ENCODE data around the gene KCNH2.

Gene KCNH2

GRCh38 chr7:151011097-151011409, 32.9 kb upstream of the KCNH2 start:
- H3K9me3 ChIP-seq (ENCODE audit: control insufficient read depth in 1 of 2, low read length in 2 of 2) = no peaks in the 10 kb centered on the region
- peaks cover 10% of the 10 kb centered on the region for H3K27me3 ChIP-seq (ENCODE audit: low read depth, low read length)
- no peaks in the 10 kb centered on the region for H3K36me3 ChIP-seq (ENCODE audit: control insufficient read depth in 1 of 2, insufficient read depth in 2 of 2, low read length in 2 of 2)
- no peak overlapping the region for H3K27ac ChIP-seq (ENCODE audit: low read length)
- peaks cover 6 to 36% of the 10 kb centered on the region in 2 donors for H3K4me1 ChIP-seq (ENCODE audit: control insufficient read depth in 1 of 2, insufficient read depth in 2 of 2, low read length in 2 of 2)
- H3K4me3 ChIP-seq (ENCODE audit: low read depth in 1 of 2, low read length in 2 of 2) = no peak overlapping the region

GRCh38 chr7:151010307-151011096, 32.4 kb upstream of the KCNH2 start:
- Histone ChIP-seq H3K4me3 (ENCODE audit: low read depth in 1 of 2, low read length in 2 of 2) (no peak overlapping the region), H3K4me1 (ENCODE audit: control insufficient read depth in 1 of 2, insufficient read depth in 2 of 2, low read length in 2 of 2) (peaks cover 6 to 36% of the 10 kb centered on the region in 2 donors), H3K27ac (ENCODE audit: low read length) (no peak overlapping the region), H3K36me3 (ENCODE audit: control insufficient read depth in 1 of 2, insufficient read depth in 2 of 2, low read length in 2 of 2) (no peaks in the 10 kb centered on the region), H3K9me3 (ENCODE audit: control insufficient read depth in 1 of 2, low read length in 2 of 2) (no peaks in the 10 kb centered on the region), H3K27me3 (ENCODE audit: low read depth, low read length) (peaks cover 7% of the 10 kb centered on the region)

DNA sequence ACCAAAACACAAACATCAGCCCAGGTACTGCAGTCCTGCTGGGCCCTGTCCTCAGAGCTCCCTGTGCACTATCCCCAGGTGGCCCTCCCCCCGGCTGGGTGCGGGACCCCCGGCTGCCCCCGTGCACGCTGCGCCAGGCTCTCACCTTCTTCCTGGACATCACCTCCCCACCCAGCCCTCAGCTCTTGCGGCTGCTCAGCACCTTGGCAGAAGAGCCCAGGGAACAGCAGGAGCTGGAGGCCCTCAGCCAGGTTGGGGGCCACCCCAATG, 31.9 kb upstream of the KCNH2 start:
- Histone ChIP-seq H3K9me3 (ENCODE audit: control insufficient read depth in 1 of 2, low read length in 2 of 2) (no peaks in the 10 kb centered on the region), H3K4me1 (ENCODE audit: control insufficient read depth in 1 of 2, insufficient read depth in 2 of 2, low read length in 2 of 2) (peaks cover 6 to 36% of the 10 kb centered on the region in 2 donors), H3K27me3 (ENCODE audit: low read depth, low read length) (peaks cover 5% of the 10 kb centered on the region), H3K36me3 (ENCODE audit: control insufficient read depth in 1 of 2, insufficient read depth in 2 of 2, low read length in 2 of 2) (no peaks in the 10 kb centered on the region), H3K27ac (ENCODE audit: low read length) (no peak overlapping the region), H3K4me3 (ENCODE audit: low read depth in 1 of 2, low read length in 2 of 2) (no peak overlapping the region)

DNA sequence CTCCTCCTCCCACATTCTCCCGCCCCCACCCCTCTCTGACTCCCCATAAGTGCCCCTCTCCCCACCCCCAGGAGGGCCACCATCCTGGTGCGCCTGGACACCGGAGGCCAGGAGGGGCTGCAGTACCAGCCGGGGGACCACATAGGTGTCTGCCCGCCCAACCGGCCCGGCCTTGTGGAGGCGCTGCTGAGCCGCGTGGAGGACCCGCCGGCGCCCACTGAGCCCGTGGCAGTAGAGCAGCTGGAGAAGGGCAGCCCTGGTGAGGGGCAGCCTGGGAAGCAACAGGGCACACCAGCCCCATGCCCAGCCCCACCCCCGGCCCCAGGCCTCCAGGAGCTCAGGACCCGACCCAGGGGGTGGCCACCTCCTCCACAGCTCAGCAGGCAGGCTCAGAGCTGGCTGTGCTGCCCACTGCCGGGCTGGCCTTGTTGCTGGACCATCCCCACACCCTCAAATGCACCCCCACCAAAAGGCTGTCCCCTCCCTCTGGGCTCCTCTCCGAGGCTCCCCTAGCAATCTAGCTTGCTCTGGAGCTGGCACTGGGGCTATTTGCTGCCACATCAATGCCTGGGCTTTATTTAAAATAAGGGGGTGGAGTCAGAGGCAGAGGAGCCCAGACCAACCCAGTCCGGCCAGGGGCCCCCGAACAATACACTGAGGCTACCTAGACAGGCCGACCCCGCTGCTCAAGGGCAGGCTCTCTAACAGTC, 31.4 kb upstream of the KCNH2 start:
- no peaks in the 10 kb centered on the region for H3K9me3 ChIP-seq (ENCODE audit: control insufficient read depth in 1 of 2, low read length in 2 of 2)
- peaks cover 6 to 36% of the 10 kb centered on the region in 2 donors for H3K4me1 ChIP-seq (ENCODE audit: control insufficient read depth in 1 of 2, insufficient read depth in 2 of 2, low read length in 2 of 2)
- peaks cover 5% of the 10 kb centered on the region for H3K27me3 ChIP-seq (ENCODE audit: low read depth, low read length)
- no peaks in the 10 kb centered on the region for H3K36me3 ChIP-seq (ENCODE audit: control insufficient read depth in 1 of 2, insufficient read depth in 2 of 2, low read length in 2 of 2)
- H3K27ac ChIP-seq (ENCODE audit: low read length) = no peak overlapping the region
- no peak overlapping the region for H3K4me3 ChIP-seq (ENCODE audit: low read depth in 1 of 2, low read length in 2 of 2)

DNA sequence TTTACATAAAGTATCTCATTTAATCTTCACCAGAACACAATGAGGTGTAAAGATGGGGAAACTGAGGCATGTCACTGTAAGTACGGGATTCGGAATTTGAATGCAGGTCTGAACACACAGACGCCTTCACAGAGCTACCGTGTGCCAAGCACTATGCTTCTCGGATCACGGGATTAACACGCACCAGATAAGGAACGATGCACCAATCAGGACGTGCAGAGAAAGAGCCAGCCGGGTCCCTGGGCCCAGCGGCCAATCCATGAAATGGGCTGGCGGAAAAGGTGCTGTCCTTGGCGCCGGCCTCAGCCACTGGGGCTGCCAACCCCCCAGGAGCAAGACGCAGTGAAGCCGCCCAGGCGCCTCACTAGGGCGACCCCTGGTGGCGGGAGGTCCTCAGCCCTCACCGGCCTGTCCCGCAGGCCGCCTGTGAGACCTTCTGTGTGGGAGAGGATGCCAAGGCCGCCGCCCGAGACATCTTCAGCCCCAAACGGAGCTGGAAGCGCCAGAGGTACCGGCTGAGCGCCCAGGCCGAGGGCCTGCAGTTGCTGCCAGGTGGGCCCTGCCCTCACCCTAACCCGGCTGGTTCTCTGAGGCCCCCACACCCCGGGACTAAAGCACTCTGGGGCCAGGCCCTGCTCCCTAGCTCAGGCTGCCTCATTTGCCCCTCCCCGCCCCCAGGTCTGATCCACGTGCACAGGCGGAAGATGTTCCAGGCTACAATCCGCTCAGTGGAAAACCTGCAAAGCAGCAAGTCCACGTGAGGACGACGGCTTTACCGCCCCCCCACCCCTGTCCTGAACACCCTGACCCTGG, 30.6 kb upstream of the KCNH2 start:
- no peaks in the 10 kb centered on the region for H3K9me3 ChIP-seq (ENCODE audit: control insufficient read depth in 1 of 2, low read length in 2 of 2)
- peaks cover 6 to 31% of the 10 kb centered on the region in 2 donors for H3K4me1 ChIP-seq (ENCODE audit: control insufficient read depth in 1 of 2, insufficient read depth in 2 of 2, low read length in 2 of 2)
- H3K27ac ChIP-seq (ENCODE audit: low read length) = no peak overlapping the region
- peaks cover 5% of the 10 kb centered on the region for H3K27me3 ChIP-seq (ENCODE audit: low read depth, low read length)
- H3K4me3 ChIP-seq (ENCODE audit: low read depth in 1 of 2, low read length in 2 of 2) = peak overlapping the region; percentile 21 to 47
- no peaks in the 10 kb centered on the region for H3K36me3 ChIP-seq (ENCODE audit: control insufficient read depth in 1 of 2, insufficient read depth in 2 of 2, low read length in 2 of 2)

GRCh38 chr7:151008143-151008510, 30.0 kb upstream of the KCNH2 start:
- H3K36me3 ChIP-seq (ENCODE audit: control insufficient read depth in 1 of 2, insufficient read depth in 2 of 2, low read length in 2 of 2) = no peaks in the 10 kb centered on the region
- peaks cover 6 to 25% of the 10 kb centered on the region in 2 donors for H3K4me1 ChIP-seq (ENCODE audit: control insufficient read depth in 1 of 2, insufficient read depth in 2 of 2, low read length in 2 of 2)
- H3K27ac ChIP-seq (ENCODE audit: low read length) = no peak overlapping the region
- H3K27me3 ChIP-seq (ENCODE audit: low read depth, low read length) = peaks cover 5% of the 10 kb centered on the region
- H3K9me3 ChIP-seq (ENCODE audit: control insufficient read depth in 1 of 2, low read length in 2 of 2) = no peaks in the 10 kb centered on the region
- peak overlapping the region; percentile 21 to 47 for H3K4me3 ChIP-seq (ENCODE audit: low read depth in 1 of 2, low read length in 2 of 2)

DNA sequence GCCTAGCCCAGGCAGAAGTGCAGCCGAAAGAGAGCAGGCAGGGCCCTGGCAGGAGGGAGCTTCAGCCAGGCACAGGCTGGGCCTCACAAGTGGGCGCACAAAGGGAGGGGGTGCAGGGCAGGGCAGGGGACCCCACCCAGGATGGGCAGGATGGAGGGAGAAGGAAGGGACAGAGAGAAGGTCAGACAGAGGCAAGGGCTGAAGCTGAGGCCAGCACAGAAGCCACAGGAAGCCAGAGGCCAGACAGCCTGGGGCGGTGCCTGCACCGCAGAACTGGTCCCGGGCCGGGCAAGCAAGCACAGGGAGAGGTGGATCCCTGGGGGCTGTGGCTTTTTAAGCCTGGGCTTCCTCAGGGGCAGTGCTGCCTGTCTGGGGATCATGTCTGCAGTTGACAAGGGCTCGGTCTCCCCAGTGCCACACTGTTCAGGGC, 29.4 kb upstream of the KCNH2 start:
- H3K27me3 ChIP-seq (ENCODE audit: low read depth, low read length) = peaks cover 4% of the 10 kb centered on the region
- H3K4me3 ChIP-seq (ENCODE audit: low read depth in 1 of 2, low read length in 2 of 2) = no peak overlapping the region
- H3K4me1 ChIP-seq (ENCODE audit: control insufficient read depth in 1 of 2, insufficient read depth in 2 of 2, low read length in 2 of 2) = peaks cover 0 to 19% of the 10 kb centered on the region in 2 donors
- H3K27ac ChIP-seq (ENCODE audit: low read length) = no peak overlapping the region
- no peaks in the 10 kb centered on the region for H3K36me3 ChIP-seq (ENCODE audit: control insufficient read depth in 1 of 2, insufficient read depth in 2 of 2, low read length in 2 of 2)
- no peaks in the 10 kb centered on the region for H3K9me3 ChIP-seq (ENCODE audit: control insufficient read depth in 1 of 2, low read length in 2 of 2)

GRCh38 chr7:151006590-151007300, 28.6 kb upstream of the KCNH2 start:
- H3K27ac ChIP-seq (ENCODE audit: low read length) = no peak overlapping the region
- H3K36me3 ChIP-seq (ENCODE audit: control insufficient read depth in 1 of 2, insufficient read depth in 2 of 2, low read length in 2 of 2) = no peaks in the 10 kb centered on the region
- no peaks in the 10 kb centered on the region for H3K27me3 ChIP-seq (ENCODE audit: low read depth, low read length)

GRCh38 chr7:151005566-151005965, 27.4 kb upstream of the KCNH2 start:
- H3K36me3 ChIP-seq (ENCODE audit: control insufficient read depth in 1 of 2, insufficient read depth in 2 of 2, low read length in 2 of 2) = no peaks in the 10 kb centered on the region
- H3K27me3 ChIP-seq (ENCODE audit: low read depth, low read length) = no peaks in the 10 kb centered on the region
- no peak overlapping the region for H3K27ac ChIP-seq (ENCODE audit: low read length)
- H3K4me1 ChIP-seq (ENCODE audit: control insufficient read depth in 1 of 2, insufficient read depth in 2 of 2, low read length in 2 of 2) = peaks cover 0 to 17% of the 10 kb centered on the region in 2 donors
- no peaks in the 10 kb centered on the region for H3K9me3 ChIP-seq (ENCODE audit: control insufficient read depth in 1 of 2, low read length in 2 of 2)
- no peak overlapping the region for H3K4me3 ChIP-seq (ENCODE audit: low read depth in 1 of 2, low read length in 2 of 2)

More at GRCh38 chr7:151006590-151007300, 28.6 kb upstream of the KCNH2 start:
- Histone ChIP-seq H3K4me1 (ENCODE audit: control insufficient read depth in 1 of 2, insufficient read depth in 2 of 2, low read length in 2 of 2) (peaks cover 0 to 19% of the 10 kb centered on the region in 2 donors), H3K4me3 (ENCODE audit: low read depth in 1 of 2, low read length in 2 of 2) (no peak overlapping the region), H3K9me3 (ENCODE audit: control insufficient read depth in 1 of 2, low read length in 2 of 2) (no peaks in the 10 kb centered on the region)

DNA sequence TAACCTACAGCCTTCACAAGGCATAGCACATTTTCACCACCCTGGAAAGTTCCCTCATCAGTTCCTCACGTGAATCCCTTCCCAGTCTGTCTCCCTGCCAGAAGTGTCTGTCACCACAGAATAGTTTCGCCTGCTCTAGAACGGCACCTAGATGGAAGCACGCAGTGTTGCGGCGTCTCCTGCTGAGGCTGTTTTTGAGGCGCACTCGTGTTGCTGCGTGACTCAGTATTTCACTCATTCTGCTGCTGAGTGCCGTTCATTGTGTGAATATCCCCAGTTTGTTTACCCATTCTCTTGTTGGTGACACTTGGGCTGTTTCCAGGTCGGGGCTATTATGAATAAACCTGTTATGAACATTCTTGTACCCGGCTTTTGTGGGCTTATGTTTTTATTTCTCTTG, 25.5 kb upstream of the KCNH2 start:
- Histone ChIP-seq H3K27me3 (ENCODE audit: low read depth, low read length) (no peaks in the 10 kb centered on the region), H3K9me3 (ENCODE audit: control insufficient read depth in 1 of 2, low read length in 2 of 2) (no peaks in the 10 kb centered on the region), H3K36me3 (ENCODE audit: control insufficient read depth in 1 of 2, insufficient read depth in 2 of 2, low read length in 2 of 2) (no peaks in the 10 kb centered on the region), H3K27ac (ENCODE audit: low read length) (no peak overlapping the region), H3K4me3 (ENCODE audit: low read depth in 1 of 2, low read length in 2 of 2) (no peak overlapping the region), H3K4me1 (ENCODE audit: control insufficient read depth in 1 of 2, insufficient read depth in 2 of 2, low read length in 2 of 2) (peaks cover 0 to 8% of the 10 kb centered on the region in 2 donors)

DNA sequence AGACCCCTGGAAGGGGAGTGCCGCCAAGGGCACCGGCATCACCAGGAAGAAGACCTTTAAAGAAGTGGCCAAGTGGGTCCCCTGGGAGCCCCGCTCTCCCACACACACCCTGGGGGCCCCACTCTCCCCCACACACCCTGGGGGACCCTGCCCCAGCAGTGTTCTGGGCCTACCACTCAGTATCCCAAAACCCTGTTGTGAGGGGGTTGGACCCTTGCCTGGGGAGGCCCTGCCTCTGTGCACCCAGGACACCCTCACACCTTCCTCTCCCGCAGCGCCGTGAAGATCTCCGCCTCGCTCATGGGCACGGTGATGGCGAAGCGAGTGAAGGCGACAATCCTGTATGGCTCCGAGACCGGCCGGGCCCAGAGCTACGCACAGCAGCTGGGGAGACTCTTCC, 23.4 kb upstream of the KCNH2 start:
- no peaks in the 10 kb centered on the region for H3K36me3 ChIP-seq (ENCODE audit: control insufficient read depth in 1 of 2, insufficient read depth in 2 of 2, low read length in 2 of 2)
- no peak overlapping the region for H3K4me3 ChIP-seq (ENCODE audit: low read depth in 1 of 2, low read length in 2 of 2)
- no peaks in the 10 kb centered on the region for H3K9me3 ChIP-seq (ENCODE audit: control insufficient read depth in 1 of 2, low read length in 2 of 2)
- no peak overlapping the region for H3K27ac ChIP-seq (ENCODE audit: low read length)
- no peaks in the 10 kb centered on the region for H3K27me3 ChIP-seq (ENCODE audit: low read depth, low read length)
- peaks cover 0 to under 1% of the 10 kb centered on the region in 2 donors for H3K4me1 ChIP-seq (ENCODE audit: control insufficient read depth in 1 of 2, insufficient read depth in 2 of 2, low read length in 2 of 2)
